Measurements from ENCODE around the gene TRAPPC14.

GRCh38 chr7:100157334-100158228 lies 942 bp downstream of the TRAPPC14 start:
- TF ChIP-seq JUN (IDR thresholded peaks at IDR 0.05; ENCODE audit: borderline replicate concordance, low read depth, low read length) (peak; percentile 94), JUN (CRISPR knock-in tag; IDR thresholded peaks at IDR 0.05; ENCODE audit: borderline replicate concordance) (0 out of 2 replicates have a peak, but pooled peaks have one; percentile 62), NR2C2 (CRISPR knock-in tag; IDR thresholded peaks at IDR 0.05) (no peak; the same call in 1 of the 2 replicates), NR2C2 (tag; IDR thresholded peaks at IDR 0.05) (peak; percentile 62; the same call in 1 of the 2 replicates), RCOR1 (IDR thresholded peaks at IDR 0.05; ENCODE audit: borderline replicate concordance in 1 of 2, low read depth in 2 of 2, low read length in 2 of 2) (peak in 1 of 2 experiments; percentile 57; a peak in 2 of 4 replicates), L3MBTL2 (IDR thresholded peaks at IDR 0.05) (no peak), CTCF (IDR thresholded peaks at IDR 0.05 in 2 of 3, conservative IDR thresholded peaks at IDR 0.05 in 1 of 3; ENCODE audit: insufficient read depth in 2 of 3, low read depth in 1 of 3, low read length in 3 of 3) (peak; percentile 66 to 81 (median 66)), JUND (IDR thresholded peaks at IDR 0.05; ENCODE audit: borderline replicate concordance, low read depth, low read length) (peak; percentile 96), JUND (tag; IDR thresholded peaks at IDR 0.05; ENCODE audit: borderline replicate concordance, low read depth, low read length) (peak; percentile 86), ZNF175 (CRISPR knock-in tag; IDR thresholded peaks at IDR 0.05; ENCODE audit: low read depth) (no peak), EZH2 (IDR thresholded peaks at IDR 0.05; ENCODE audit: borderline replicate concordance, low read depth, low read length) (no peak), ATF1 (CRISPR knock-in tag; IDR thresholded peaks at IDR 0.05) (no peak), ATF1 (tag; IDR thresholded peaks at IDR 0.05) (no peak), E2F6 (IDR thresholded peaks at IDR 0.05; ENCODE audit: borderline replicate concordance in 1 of 2, extremely low read depth in 1 of 2, insufficient read depth in 1 of 2, insufficient read length in 1 of 2, low read depth in 1 of 2, low read length in 1 of 2, poor library complexity in 1 of 2, severe bottlenecking in 1 of 2) (peak in 1 of 2 experiments; percentile 58), HNRNPL (IDR thresholded peaks at IDR 0.05; ENCODE audit: low read depth, low read length) (no peak)
